HG03025 (cell line): ENCODE data around the gene RSPH6A.
"Not testable (repeated sequence)": the region's sequence is repeated elsewhere in the genome, so short reads cannot be mapped to it uniquely, and the experiment has no call there.

ENCODE experiments used
- ATAC-seq: cut with Tn5 transposase; IDR thresholded peaks from one replicate; pipeline ENCODE4 v1.9.1; 2021; ENCODE audit warnings: mild to moderate bottlenecking, moderate library complexity; ENCODE audit not compliant: unreplicated experiment, low FRiP score

The RSPH6A gene

GRCh38 chr19:45767881-45768654 lies 47.0 kb downstream of the RSPH6A start:
- no peak for ATAC-seq

DNA sequence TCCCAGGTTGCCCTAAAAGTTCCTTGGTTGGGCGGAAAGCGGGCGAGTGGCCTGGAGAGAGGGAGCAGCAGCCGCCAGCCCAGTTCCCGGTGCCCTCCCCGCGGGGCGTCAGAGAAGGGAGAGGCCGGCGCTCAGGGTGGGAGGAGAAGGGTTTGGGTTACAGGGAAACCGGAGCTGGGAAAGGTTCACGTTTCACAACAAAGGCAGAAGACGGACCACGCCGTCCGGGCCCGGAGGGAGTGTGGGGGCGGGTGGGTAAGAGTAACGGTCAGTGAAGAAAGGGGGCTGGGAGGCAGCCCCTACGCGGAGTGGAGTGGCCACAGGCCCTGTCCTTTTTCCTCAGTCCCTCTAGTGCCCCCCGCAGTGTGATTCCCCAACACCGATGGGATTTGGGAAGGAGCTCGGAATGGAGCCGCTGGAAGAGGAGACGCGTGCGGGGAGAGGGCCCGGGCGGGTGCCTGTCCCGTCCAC lies 47.7 kb downstream of the RSPH6A start:
- ATAC-seq: no peak

- no peak for ATAC-seq
Measured at GRCh38 chr19:45766869-45767346, 48.2 kb downstream of the RSPH6A start.

DNA sequence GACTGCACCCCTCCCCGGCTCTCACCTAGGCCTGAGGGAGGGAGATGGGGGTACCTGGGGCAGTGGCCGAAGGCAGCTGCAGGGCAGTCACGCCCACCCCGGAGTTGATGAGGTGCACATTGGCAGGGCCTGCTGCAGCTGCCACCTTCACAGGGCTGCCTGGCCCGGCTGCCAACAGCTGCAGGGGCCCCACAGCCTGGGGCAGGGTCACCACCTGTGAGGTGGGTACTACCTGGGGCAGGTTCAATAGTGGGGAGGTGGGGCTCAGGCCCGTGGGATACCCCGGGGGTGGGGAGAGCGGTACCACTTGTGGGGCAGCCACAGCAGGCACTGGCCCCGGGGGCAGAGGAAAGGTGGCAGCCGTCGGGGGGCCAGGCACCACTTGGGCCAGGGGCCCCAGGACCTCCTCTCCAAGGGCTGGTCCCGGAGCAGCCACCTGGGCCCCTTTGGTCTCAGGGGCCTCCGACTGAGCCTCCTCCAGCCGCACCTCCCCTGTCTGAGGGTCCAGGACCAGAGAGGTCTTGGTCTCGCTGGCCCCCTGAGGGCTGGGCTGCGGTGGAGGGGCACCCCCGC lies 48.7 kb downstream of the RSPH6A start:
- ATAC-seq: no peak

GRCh38 chr19:45765702-45766295 lies 49.3 kb downstream of the RSPH6A start:
- ATAC-seq: no peak

GRCh38 chr19:45764945-45765701 lies 50.0 kb downstream of the RSPH6A start:
- ATAC-seq: no peak

- no peak for ATAC-seq
Measured at GRCh38 chr19:45764475-45764874, 50.6 kb downstream of the RSPH6A start.

- ATAC-seq: no peak
Measured at GRCh38 chr19:45763691-45764294, 51.3 kb downstream of the RSPH6A start.

DNA sequence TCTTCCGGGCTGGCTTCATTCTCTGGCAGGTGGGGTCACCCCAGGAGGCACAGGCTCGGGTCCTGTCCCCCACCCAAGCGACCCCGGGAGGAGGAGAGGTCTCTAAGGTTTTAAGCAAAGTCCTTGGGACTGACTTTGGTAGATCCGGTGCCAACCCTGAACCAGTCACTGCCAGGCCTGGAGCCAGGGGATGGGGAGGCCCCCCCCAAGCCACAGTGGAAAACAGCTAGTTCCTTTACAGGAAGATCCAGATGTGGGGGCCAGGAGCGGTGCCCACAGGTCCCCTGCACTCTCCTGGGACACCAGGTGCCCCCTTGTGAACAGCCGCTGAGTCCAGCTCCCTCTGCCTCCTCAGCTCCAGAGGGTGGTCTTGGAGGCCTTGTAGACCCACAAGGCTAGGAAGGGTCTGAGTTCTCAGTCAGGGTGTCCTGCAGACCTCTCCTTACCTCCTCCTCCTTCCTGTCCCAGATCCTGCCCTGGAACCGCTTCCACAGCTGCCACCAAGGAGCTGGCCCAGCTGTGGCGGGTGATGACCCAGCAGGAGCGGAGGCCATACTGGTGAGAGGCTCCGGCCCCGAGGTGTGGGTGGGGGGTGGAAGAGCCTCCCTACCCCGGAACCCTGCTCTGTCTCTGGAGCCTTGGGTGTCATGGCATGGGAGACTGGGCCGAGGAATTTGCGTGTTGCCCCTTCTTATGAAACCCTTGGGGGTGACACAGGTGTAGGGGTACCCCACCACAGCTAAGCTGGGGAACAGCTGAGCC lies 52.1 kb downstream of the RSPH6A start:
- ATAC-seq: no peak

GRCh38 chr19:45761714-45762113 lies 53.4 kb downstream of the RSPH6A start:
- no peak for ATAC-seq

GRCh38 chr19:45758921-45759320 lies 56.2 kb downstream of the RSPH6A start:
- no peak for ATAC-seq

- no peak for ATAC-seq
Measured at GRCh38 chr19:45757695-45758094, 57.4 kb downstream of the RSPH6A start.

DNA sequence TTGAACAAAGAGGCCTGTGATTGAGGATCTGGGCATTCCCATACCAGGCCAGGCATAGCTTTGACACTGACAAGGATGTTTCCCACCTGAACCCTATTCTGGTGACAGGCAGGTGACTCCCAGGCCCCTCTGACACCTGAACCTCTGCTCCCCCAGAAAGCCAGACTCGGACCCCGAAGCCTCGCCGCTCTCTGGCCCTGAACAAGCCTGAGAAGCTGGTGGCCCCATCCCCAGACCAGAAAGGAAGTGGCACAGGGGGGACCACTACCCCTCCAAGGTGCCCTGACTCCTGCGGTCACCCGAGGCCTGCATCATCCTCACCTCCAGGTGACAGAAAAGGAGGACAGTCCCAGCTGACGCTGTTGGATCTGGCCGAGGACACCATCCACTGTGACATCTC lies 60.8 kb downstream of the RSPH6A start:
- no peak for ATAC-seq

DNA sequence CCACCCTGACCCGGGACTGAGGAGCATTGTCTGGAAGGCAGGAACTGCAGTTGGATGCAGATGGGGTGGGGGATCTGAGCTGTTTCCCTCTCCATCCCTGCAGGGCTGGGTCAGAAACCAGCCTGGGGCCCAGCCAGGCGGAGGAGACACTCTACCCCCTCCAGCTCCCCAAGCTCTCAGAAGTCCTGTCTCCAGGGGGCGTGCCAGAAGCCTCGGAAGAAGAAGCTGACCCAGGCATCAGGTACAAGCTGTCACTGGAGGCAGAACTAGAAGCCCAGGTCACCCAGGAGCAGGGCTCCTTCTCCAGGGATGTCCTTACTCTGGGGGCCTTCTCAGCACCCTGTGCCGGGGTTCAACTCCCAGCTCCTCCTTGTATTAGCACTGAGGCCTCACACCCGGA lies 61.6 kb downstream of the RSPH6A start:
- no peak for ATAC-seq

GRCh38 chr19:45752639-45753038 lies 62.5 kb downstream of the RSPH6A start:
- no peak for ATAC-seq

GRCh38 chr19:45751483-45751882 lies 63.6 kb downstream of the RSPH6A start:
- ATAC-seq: not testable (repeated sequence)

- ATAC-seq: no peak
Measured at GRCh38 chr19:45747513-45747912, 67.6 kb downstream of the RSPH6A start.

- no peak for ATAC-seq
Measured at GRCh38 chr19:45746866-45747265, 68.2 kb downstream of the RSPH6A start.
